Omental fat pad (tissue), 4 donors: ENCODE data around the gene BET1L. TPM values are rescaled to one million over a fixed set of nuclear protein-coding genes. Genes with fewer than 3 reads are reported as not detected.

Source experiments
- ATAC-seq: fragments of 150-250 bp; one replicate; pipeline ENCODE4 v1.9.1; 2016; ENCODE audit warnings: mild to moderate bottlenecking, moderate library complexity; ENCODE audit not compliant: low FRiP score
- DNase-seq: peaks from one replicate; pipeline ENCODE4 v3.0.0-alpha.2; 2019; ENCODE audit warnings: low spot score
- CTCF ChIP-seq, 3 donors: fragments of 450-650 bp; IDR thresholded peaks; one replicate each; pipeline ENCODE4 v1.5.1; 2016 to 2017; ENCODE audit warnings: antibody characterized with exemption in 3 of 3, mild to moderate bottlenecking in 3 of 3, moderate library complexity in 2 of 3
- total RNA-seq, 4 donors: library from RNA; depleted of rRNA; stranded (reverse); fragments of >200 nt; gene quantifications; one replicate each; pipeline ENCODE4 v1.1.0, GENCODE V29; 2016

Gene BET1L
- total RNA-seq, 4 donors from 2014 or later, result 18.4 to 29.1 (median 26.8) TPM

- no peak for TF ChIP-seq CTCF (IDR thresholded peaks at IDR 0.05)
- ATAC-seq (no peak), DNase-seq (no peak)
Observed at GRCh38 chr11:209275-210121, 2.3 kb upstream of the BET1L start.

GRCh38 chr11:208917-209260, 1.7 kb upstream of the BET1L start:
- DNase-seq, result no peak
- no peak for ATAC-seq
- no peak for TF ChIP-seq CTCF (IDR thresholded peaks at IDR 0.05)

- ATAC-seq (peak; percentile 50), DNase-seq (no peak)
- TF ChIP-seq CTCF (IDR thresholded peaks at IDR 0.05), result no peak
Observed at GRCh38 chr11:208181-208916, 1.1 kb upstream of the BET1L start.

GRCh38 chr11:207863-208180, 623 bp upstream of the BET1L start:
- DNase-seq (no peak), ATAC-seq (no peak)
- TF ChIP-seq CTCF (IDR thresholded peaks at IDR 0.05), result no peak

GRCh38 chr11:206526-207207, 532 bp downstream of the BET1L start:
- no peak for TF ChIP-seq CTCF (IDR thresholded peaks at IDR 0.05)
- ATAC-seq (no peak), DNase-seq (no peak)

GRCh38 chr11:206002-206384, 1.2 kb downstream of the BET1L start:
- no peak for TF ChIP-seq CTCF (IDR thresholded peaks at IDR 0.05)
- no peak for DNase-seq

More at GRCh38 chr11:206002-206384, 1.2 kb downstream of the BET1L start:
- ATAC-seq, result no peak
